Adrenal gland (tissue), 12 donors: ENCODE results near the gene SYNPR. TPM values are rescaled to one million over a fixed set of nuclear protein-coding genes. Genes with fewer than 3 reads are reported as not detected.

Source experiments
- DNase-seq, 7 donors: peaks; one replicate each; pipeline ENCODE4 v3.0.0-alpha.2; 2019 to 2020
- H3K27ac ChIP-seq, 5 donors: fragments of 200-600 bp; sonication (generic) in 4 of 5; 1 replicate in 3 of 5; 2 replicates in 2 of 5; pipeline versions ENCODE4 v1.5.1 to v1.8.0; 2016 to 2020; ENCODE audit warnings: mild to moderate bottlenecking in 1 of 5
- H3K27me3 ChIP-seq: fragments of 200-600 bp; 2 replicates; pipeline ENCODE4 v1.8.0; 2021
- H3K36me3 ChIP-seq, 2 donors: fragments of 200-600 bp; replicated peaks in 1 of 2; 1 replicate in 1 of 2; 2 replicates in 1 of 2; pipeline versions ENCODE4 v1.5.1 to v1.8.0; 2018 to 2022
- H3K4me1 ChIP-seq, 2 donors: fragments of 200-600 bp; replicated peaks in 1 of 2; 1 replicate in 1 of 2; 2 replicates in 1 of 2; pipeline versions ENCODE4 v1.5.1 to v1.8.0; 2018 to 2021
- H3K4me3 ChIP-seq, 4 donors: fragments of 200-600 bp; sonication (generic) in 3 of 4; one replicate each; pipeline ENCODE4 v1.5.1; 2016 to 2018
- H3K9me3 ChIP-seq, 3 donors: fragments of 200-600 bp; sonication (generic) in 1 of 3; replicated peaks in 1 of 3; 1 replicate in 2 of 3; 2 replicates in 1 of 3; pipeline versions ENCODE4 v1.5.1 to v1.8.0; 2016 to 2021
- CTCF ChIP-seq, 6 experiments: fragments of 450-650 bp in 4 of 6; fragments of 200-600 bp in 2 of 6; sonication (generic) in 1 of 6; IDR thresholded peaks; 1 replicate in 5 of 6; 2 replicates in 1 of 6; pipeline versions ENCODE4 v1.5.1 to v1.8.0; 2016 to 2021; ENCODE audit warnings: antibody characterized with exemption in 6 of 6, mild to moderate bottlenecking in 2 of 6, moderate library complexity in 1 of 6
- POLR2A ChIP-seq, 2 donors: fragments of 450-650 bp; IDR thresholded peaks; one replicate each; pipeline ENCODE4 v1.6.1; 2017; ENCODE audit warnings: antibody characterized with exemption in 2 of 2, mild to moderate bottlenecking in 2 of 2, moderate library complexity in 1 of 2
- WGBS, 4 donors: extraction: QIAGEN DNeasy Blood & Tissue Kit in 2 of 4; methylation state at CpG; one replicate each; pipeline versions ENCODE4 v1.1.5 to v1.1.7; 2013 to 2017; 5-methylcytosine and 5-hydroxymethylcytosine counted together
- intact Hi-C, 2 donors: fragments of 100-400 bp; cut with DNase I; formaldehyde crosslinking; loops; one replicate each; pipeline versions ENCODE4 v1.14.1 to v1.15.0; 2022 to 2023
- polyA plus RNA-seq, 3 donors: library from polyadenylated mRNA; stranded (reverse); fragments of 200-250 nt in 2 of 3; fragments of 350-450 nt in 1 of 3; fragmentation: Illumina TruSeq in 1 of 3; extraction: RNeasy Lipid Tissue Mini Kit (QIAGEN cat#74804) in 1 of 3; gene quantifications; one replicate each; pipeline ENCODE4 v1.2.3, GENCODE V29; 2013 to 2014
- total RNA-seq, 9 donors: library from RNA; depleted of rRNA in 4 of 9; stranded (reverse); fragments of >200 nt in 4 of 9; fragments of 120-200 nt in 1 of 9; fragmentation: NEBNext Ultra II Directional in 1 of 9; extraction: Animal tissue kit (Norgen Biotek cat#: 25700) in 1 of 9; gene quantifications; one replicate each; pipeline versions ENCODE4 v1.1.0 to v1.2.4, GENCODE V29; 2013 to 2023
- donor health status: healthy with polysubstance abuse.
- donor health status: Bipolar disorder and iron deficiency.
- donor health status: DM: yes; HTN: yes; CAD: no.
- donor health status: DM: no; HTN: no; CAD: no.
- donor health status: DM: no; HTN: no; CAD: no.
- donor health status: DM: yes; HTN: yes; CAD: no.

SYNPR gene
- total and polyA plus RNA-seq, 12 donors, result 0.03 to 1.4 (median 0.25) TPM; not detected in 7

- H3K4me3 ChIP-seq, result no peak overlapping the region
- no peaks in the 10 kb centered on the region for H3K36me3 ChIP-seq
- TF ChIP-seq POLR2A (IDR thresholded peaks at IDR 0.05) (no peak), CTCF (IDR thresholded peaks at IDR 0.05) (no peak)
- H3K27ac ChIP-seq, result no peak overlapping the region
- DNase-seq, result no peak
- intact Hi-C loops, result no loop called here
- peaks cover 26% of the 10 kb centered on the region for H3K27me3 ChIP-seq
- no peaks in the 10 kb centered on the region for H3K9me3 ChIP-seq
- 83 to 90% (median 87%) methylated on average over 1 of the region's 1 CpG for WGBS, 4 donors
- H3K4me1 ChIP-seq, result no peaks in the 10 kb centered on the region
These were observed 3.7 kb upstream of the SYNPR start for GRCh38 chr3:63274359-63274758.

GRCh38 chr3:63279005-63279841 is 1.1 kb downstream of the SYNPR start:
- Histone ChIP-seq H3K4me3 (no peak overlapping the region), H3K27ac (no peak overlapping the region), H3K4me1 (no peaks in the 10 kb centered on the region), H3K27me3 (peaks cover 33% of the 10 kb centered on the region), H3K36me3 (no peaks in the 10 kb centered on the region), H3K9me3 (no peaks in the 10 kb centered on the region)
- 3 to 7% (median 3%) methylated on average over 15 to 22 of the region's 22 CpGs for WGBS, 4 donors
- intact Hi-C loops, result no loop called here
- TF ChIP-seq CTCF (IDR thresholded peaks at IDR 0.05), result no peak
- no peak for TF ChIP-seq POLR2A (IDR thresholded peaks at IDR 0.05)
- no peak for DNase-seq

GRCh38 chr3:63287610-63288009 is 9.5 kb downstream of the SYNPR start:
- WGBS, 4 donors, result 73 to 84% (median 79%) methylated on average over 2 of the region's 2 CpGs
- Histone ChIP-seq H3K9me3 (no peaks in the 10 kb centered on the region), H3K4me3 (no peak overlapping the region), H3K27me3 (no peaks in the 10 kb centered on the region), H3K27ac (no peak overlapping the region), H3K36me3 (no peaks in the 10 kb centered on the region), H3K4me1 (no peaks in the 10 kb centered on the region)
- TF ChIP-seq POLR2A (IDR thresholded peaks at IDR 0.05) (no peak), CTCF (IDR thresholded peaks at IDR 0.05) (no peak)
- intact Hi-C loops, result no loop called here
- DNase-seq, result no peak

DNA sequence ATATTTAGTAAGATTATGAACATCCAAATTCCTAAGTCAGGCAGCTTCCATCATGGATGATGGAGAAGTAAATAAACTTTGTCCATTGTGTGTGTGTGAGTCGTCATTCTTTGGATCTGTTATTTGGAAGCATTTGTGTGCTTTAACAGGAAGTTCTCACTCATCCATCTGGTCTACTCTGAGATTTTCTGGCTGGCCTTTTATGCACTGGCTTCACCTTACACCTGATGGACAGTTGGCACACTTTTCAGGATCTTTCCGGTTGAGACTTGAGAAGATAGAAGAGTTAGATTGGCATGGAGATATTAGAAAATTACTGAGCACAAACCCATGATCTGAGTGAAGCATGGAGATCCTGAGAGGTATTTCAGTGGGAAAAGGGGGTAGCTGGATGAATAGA is 12.6 kb downstream of the SYNPR start:
- H3K4me1 ChIP-seq, result no peaks in the 10 kb centered on the region
- no peak for DNase-seq
- WGBS, 4 donors, result 71 to 81% (median 79%) methylated on average over 2 of the region's 2 CpGs
- no peaks in the 10 kb centered on the region for H3K9me3 ChIP-seq
- no peaks in the 10 kb centered on the region for H3K27me3 ChIP-seq
- intact Hi-C loops, result no loop called here
- H3K36me3 ChIP-seq, result no peaks in the 10 kb centered on the region
- no peak overlapping the region for H3K27ac ChIP-seq
- no peak overlapping the region for H3K4me3 ChIP-seq
- no peak for TF ChIP-seq POLR2A (IDR thresholded peaks at IDR 0.05)
- TF ChIP-seq CTCF (IDR thresholded peaks at IDR 0.05), result no peak
